ENCODE results near the gene SPOCK2.

DNA sequence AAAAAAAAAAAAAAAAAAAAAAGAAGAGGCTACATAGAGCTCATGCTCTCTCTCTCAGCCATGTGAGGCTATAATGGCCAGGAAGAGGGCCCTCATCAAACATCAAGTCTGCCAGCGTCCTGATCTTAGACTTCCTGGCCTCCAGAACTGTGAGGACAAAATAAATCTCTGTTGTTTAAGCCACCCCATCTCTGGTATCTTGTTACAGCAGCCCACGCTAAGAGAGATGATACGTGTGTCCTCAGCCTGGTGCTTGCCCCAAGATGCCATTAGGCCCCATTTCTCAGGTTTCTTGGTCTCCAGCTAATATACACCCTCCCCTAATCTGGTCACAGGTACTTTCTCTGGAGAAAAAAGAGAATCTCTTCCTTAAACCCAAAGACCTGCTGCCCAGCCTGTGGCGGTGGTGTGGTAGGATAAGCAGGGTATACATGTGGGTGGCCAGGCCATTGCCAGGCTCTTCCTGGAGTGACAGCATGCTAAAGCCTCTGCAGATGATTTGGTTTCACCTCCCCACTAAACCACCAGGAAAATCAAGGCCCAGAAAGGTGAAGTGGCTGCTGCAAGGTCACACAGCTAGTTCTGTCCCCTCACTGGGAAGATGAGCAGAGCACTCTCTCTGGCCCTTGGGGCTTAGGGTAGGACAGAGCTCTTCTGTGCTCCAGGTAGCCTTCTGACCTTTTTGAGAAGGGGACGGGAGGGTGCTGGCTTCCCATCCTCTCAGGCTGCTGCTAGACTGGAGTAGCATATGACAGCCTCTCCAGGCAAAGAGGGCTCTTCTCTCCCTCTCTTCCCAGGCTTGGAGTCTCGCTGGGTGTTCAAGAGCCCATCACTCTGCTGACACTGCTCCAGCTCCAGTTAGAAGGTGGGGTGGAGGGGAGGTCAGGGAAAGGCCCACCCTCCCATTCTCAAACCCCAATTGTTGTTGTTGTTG is 5.2 kb downstream of the SPOCK2 start:
- TF ChIP-seq, protein P1, sequence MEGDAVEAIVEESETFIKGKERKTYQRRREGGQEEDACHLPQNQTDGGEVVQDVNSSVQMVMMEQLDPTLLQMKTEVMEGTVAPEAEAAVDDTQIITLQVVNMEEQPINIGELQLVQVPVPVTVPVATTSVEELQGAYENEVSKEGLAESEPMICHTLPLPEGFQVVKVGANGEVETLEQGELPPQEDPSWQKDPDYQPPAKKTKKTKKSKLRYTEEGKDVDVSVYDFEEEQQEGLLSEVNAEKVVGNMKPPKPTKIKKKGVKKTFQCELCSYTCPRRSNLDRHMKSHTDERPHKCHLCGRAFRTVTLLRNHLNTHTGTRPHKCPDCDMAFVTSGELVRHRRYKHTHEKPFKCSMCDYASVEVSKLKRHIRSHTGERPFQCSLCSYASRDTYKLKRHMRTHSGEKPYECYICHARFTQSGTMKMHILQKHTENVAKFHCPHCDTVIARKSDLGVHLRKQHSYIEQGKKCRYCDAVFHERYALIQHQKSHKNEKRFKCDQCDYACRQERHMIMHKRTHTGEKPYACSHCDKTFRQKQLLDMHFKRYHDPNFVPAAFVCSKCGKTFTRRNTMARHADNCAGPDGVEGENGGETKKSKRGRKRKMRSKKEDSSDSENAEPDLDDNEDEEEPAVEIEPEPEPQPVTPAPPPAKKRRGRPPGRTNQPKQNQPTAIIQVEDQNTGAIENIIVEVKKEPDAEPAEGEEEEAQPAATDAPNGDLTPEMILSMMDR (IDR thresholded peaks at IDR 0.05; ENCODE audit: insufficient read depth, low read length, poor library complexity, severe bottlenecking): no peak
- no peak for TF ChIP-seq EZH2phosphoT487 (conservative IDR thresholded peaks at IDR 0.05; ENCODE audit: low read length)
